Suprapubic skin (tissue), 4 donors: ENCODE data around the gene TRIM22. TPM values are rescaled to one million over a fixed set of nuclear protein-coding genes. Genes with fewer than 3 reads are reported as not detected.
A peak's percentile ranks its signal among the peaks of the same experiment; 100 is the strongest.

Source experiments
- DNase-seq, 2 donors: peaks; one replicate each; pipeline ENCODE4 v3.0.0-alpha.2; 2019; ENCODE audit warnings: low spot score in 2 of 2
- H3K27ac ChIP-seq: fragments of 200-600 bp; sonication (generic); one replicate; pipeline ENCODE4 v1.5.1; 2019
- H3K27me3 ChIP-seq: fragments of 200-600 bp; sonication (generic); one replicate; pipeline ENCODE4 v1.5.1; 2019
- H3K36me3 ChIP-seq: fragments of 200-600 bp; sonication (generic); one replicate; pipeline ENCODE4 v1.5.1; 2019
- H3K4me1 ChIP-seq: fragments of 200-600 bp; sonication (generic); one replicate; pipeline ENCODE4 v1.5.1; 2019
- H3K4me3 ChIP-seq: fragments of 200-600 bp; sonication (generic); one replicate; pipeline ENCODE4 v1.5.1; 2019; ENCODE audit warnings: mild to moderate bottlenecking
- H3K9me3 ChIP-seq: fragments of 200-600 bp; sonication (generic); one replicate; pipeline ENCODE4 v1.5.1; 2019
- CTCF ChIP-seq, 2 donors: fragments of 200-600 bp in 1 of 2; fragments of 450-650 bp in 1 of 2; sonication (generic) in 1 of 2; IDR thresholded peaks; one replicate each; pipeline ENCODE4 v1.5.1; 2016 to 2019; ENCODE audit warnings: antibody characterized with exemption in 2 of 2, mild to moderate bottlenecking in 1 of 2, moderate library complexity in 1 of 2
- EP300 ChIP-seq: sonication (generic); formaldehyde crosslinking; IDR thresholded peaks from one replicate; pipeline ENCODE4 v1.6.1; 2017; ENCODE audit warnings: antibody characterized with exemption
- POLR2A ChIP-seq, 2 donors: fragments of 450-650 bp; IDR thresholded peaks; one replicate each; pipeline ENCODE4 v1.6.1; 2017; ENCODE audit warnings: antibody characterized with exemption in 2 of 2, mild to moderate bottlenecking in 2 of 2, moderate library complexity in 2 of 2
- POLR2AphosphoS5 ChIP-seq, 3 donors: sonication (generic); formaldehyde crosslinking; IDR thresholded peaks; one replicate each; pipeline ENCODE4 v1.6.1; 2017; ENCODE audit warnings: antibody characterized with exemption in 3 of 3
- WGBS: methylation state at CpG from one replicate; pipeline ENCODE4 v1.1.5; 2018; 5-methylcytosine and 5-hydroxymethylcytosine counted together
- total RNA-seq, 4 donors: library from RNA; depleted of rRNA; stranded (reverse); fragments of >200 nt; gene quantifications; one replicate each; pipeline ENCODE4 v1.1.0, GENCODE V29; 2016

Gene TRIM22
- total RNA-seq, 4 donors from 2014 or later, result 8.5 to 20.3 (median 13.6) TPM

- TF ChIP-seq CTCF (IDR thresholded peaks at IDR 0.05), result no peak
- Histone ChIP-seq H3K9me3 (no peaks in the 10 kb centered on the region), H3K4me1 (peaks cover 36% of the 10 kb centered on the region), H3K36me3 (peaks cover 12% of the 10 kb centered on the region), H3K27me3 (no peaks in the 10 kb centered on the region), H3K4me3 (peak overlapping the region; percentile 49), H3K27ac (no peak overlapping the region)
- 74% methylated on average over 3 of the region's 3 CpGs for WGBS
- DNase-seq, result no peak
Measured at GRCh38 chr11:5691964-5692361, 2.4 kb downstream of the TRIM22 start.

GRCh38 chr11:5694642-5695041 lies 5.1 kb downstream of the TRIM22 start:
- no peak overlapping the region for H3K4me3 ChIP-seq
- no peaks in the 10 kb centered on the region for H3K9me3 ChIP-seq
- no peak for DNase-seq
- H3K4me1 ChIP-seq, result peaks cover 24% of the 10 kb centered on the region
- no peak overlapping the region for H3K27ac ChIP-seq
- peaks cover 29% of the 10 kb centered on the region for H3K36me3 ChIP-seq
- no peaks in the 10 kb centered on the region for H3K27me3 ChIP-seq
- TF ChIP-seq POLR2A (IDR thresholded peaks at IDR 0.05) (no peak), POLR2AphosphoS5 (IDR thresholded peaks at IDR 0.05) (no peak), CTCF (IDR thresholded peaks at IDR 0.05) (no peak), EP300 (no peak)
- 85% methylated on average over 1 of the region's 1 CpG for WGBS

DNA sequence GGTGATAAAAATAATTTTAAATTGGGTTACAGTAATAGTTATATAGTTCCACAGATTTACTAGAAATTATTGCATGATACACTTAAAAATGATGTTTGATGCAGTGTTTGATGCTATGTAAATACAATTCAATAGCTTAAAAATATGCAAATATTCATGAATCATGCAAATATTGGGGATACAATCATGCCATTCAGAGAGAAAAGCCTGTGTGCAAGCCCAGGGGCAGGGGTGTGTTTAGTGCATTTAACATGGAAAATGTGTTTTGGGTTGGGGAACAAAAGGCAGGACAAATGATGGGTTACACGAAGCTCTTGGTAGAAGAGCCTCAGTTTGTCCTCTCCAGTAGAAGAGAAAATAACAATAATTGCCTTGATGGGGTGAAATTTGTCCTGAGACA lies 6.0 kb downstream of the TRIM22 start:
- Histone ChIP-seq H3K9me3 (no peaks in the 10 kb centered on the region), H3K4me1 (peaks cover 18% of the 10 kb centered on the region), H3K27ac (no peak overlapping the region), H3K4me3 (no peak overlapping the region), H3K36me3 (peaks cover 29% of the 10 kb centered on the region), H3K27me3 (no peaks in the 10 kb centered on the region)
- TF ChIP-seq POLR2AphosphoS5 (IDR thresholded peaks at IDR 0.05) (no peak), POLR2A (IDR thresholded peaks at IDR 0.05) (no peak), CTCF (IDR thresholded peaks at IDR 0.05) (no peak), EP300 (no peak)
- WGBS, result 63% methylated on average over 1 of the region's 1 CpG
- no peak for DNase-seq

DNA sequence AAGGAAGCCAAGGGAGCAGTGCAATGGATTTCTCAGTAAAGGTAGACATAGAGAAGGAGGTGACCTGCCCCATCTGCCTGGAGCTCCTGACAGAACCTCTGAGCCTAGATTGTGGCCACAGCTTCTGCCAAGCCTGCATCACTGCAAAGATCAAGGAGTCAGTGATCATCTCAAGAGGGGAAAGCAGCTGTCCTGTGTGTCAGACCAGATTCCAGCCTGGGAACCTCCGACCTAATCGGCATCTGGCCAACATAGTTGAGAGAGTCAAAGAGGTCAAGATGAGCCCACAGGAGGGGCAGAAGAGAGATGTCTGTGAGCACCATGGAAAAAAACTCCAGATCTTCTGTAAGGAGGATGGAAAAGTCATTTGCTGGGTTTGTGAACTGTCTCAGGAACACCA lies 6.6 kb downstream of the TRIM22 start:
- Histone ChIP-seq H3K4me1 (peaks cover 14% of the 10 kb centered on the region), H3K27me3 (no peaks in the 10 kb centered on the region), H3K4me3 (no peak overlapping the region), H3K9me3 (no peaks in the 10 kb centered on the region), H3K27ac (no peak overlapping the region), H3K36me3 (peaks cover 29% of the 10 kb centered on the region)
- no peak for DNase-seq
- TF ChIP-seq POLR2A (IDR thresholded peaks at IDR 0.05), result no peak
- TF ChIP-seq CTCF (IDR thresholded peaks at IDR 0.05), result no peak
- no peak for TF ChIP-seq EP300
- TF ChIP-seq POLR2AphosphoS5 (IDR thresholded peaks at IDR 0.05), result no peak
- WGBS, result 80% methylated on average over 2 of the region's 2 CpGs

GRCh38 chr11:5698281-5698680 lies 8.7 kb downstream of the TRIM22 start:
- H3K4me3 ChIP-seq, result no peak overlapping the region
- WGBS, result 92% methylated on average over 7 of the region's 7 CpGs
- H3K27ac ChIP-seq, result no peak overlapping the region
- no peaks in the 10 kb centered on the region for H3K27me3 ChIP-seq
- H3K36me3 ChIP-seq, result peaks cover 32% of the 10 kb centered on the region
- peaks cover 3% of the 10 kb centered on the region for H3K4me1 ChIP-seq
- TF ChIP-seq EP300, result no peak
- TF ChIP-seq CTCF (IDR thresholded peaks at IDR 0.05), result no peak
- TF ChIP-seq POLR2A (IDR thresholded peaks at IDR 0.05), result no peak
- no peak for TF ChIP-seq POLR2AphosphoS5 (IDR thresholded peaks at IDR 0.05)
- DNase-seq, result no peak
- H3K9me3 ChIP-seq, result no peaks in the 10 kb centered on the region
